Measurements from ENCODE around the gene TEKTIP1. TPM values are rescaled to one million over a fixed set of nuclear protein-coding genes. Genes with fewer than 3 reads are reported as not detected.

The TEKTIP1 gene
- total RNA-seq, 2 donors from 2014 or later = 0.41 to 5.3 TPM

GRCh38 chr19:3503036-3503572 lies 35.9 kb upstream of the TEKTIP1 start:
- H3K27ac ChIP-seq = no peak overlapping the region
- WGBS = 84% methylated on average over 13 of the region's 13 CpGs

GRCh38 chr19:3504735-3505134 lies 34.2 kb upstream of the TEKTIP1 start:
- no peak for DNase-seq (ENCODE audit: low spot score)
- H3K9me3 ChIP-seq = no peaks in the 10 kb centered on the region
- no peaks in the 10 kb centered on the region for H3K4me1 ChIP-seq (replicated peaks)
- no peak overlapping the region for H3K27ac ChIP-seq
- intact Hi-C loops (cut with DNase I) = loop anchor here (10.0 kb wide), 1 partner anchor 70 kb away; the partner anchor contains the start of gene HMG20B
- H3K36me3 ChIP-seq = no peaks in the 10 kb centered on the region
- no peak overlapping the region for H3K4me3 ChIP-seq
- no peaks in the 10 kb centered on the region for H3K27me3 ChIP-seq (replicated peaks; ENCODE audit: insufficient read depth)
- 83% methylated on average over 5 of the region's 5 CpGs for WGBS
- TF ChIP-seq POLR2AphosphoS5 (IDR thresholded peaks at IDR 0.05) (no peak), POLR2A (IDR thresholded peaks at IDR 0.05) (no peak), CTCF (IDR thresholded peaks at IDR 0.05) (no peak)

More at GRCh38 chr19:3503036-3503572, 35.9 kb upstream of the TEKTIP1 start:
- intact Hi-C loops (cut with DNase I) = loop anchor here (10.0 kb wide), 1 partner anchor 72 kb away; the partner anchor contains the start of gene HMG20B
- H3K36me3 ChIP-seq = no peaks in the 10 kb centered on the region
- no peaks in the 10 kb centered on the region for H3K9me3 ChIP-seq
- H3K27me3 ChIP-seq (replicated peaks; ENCODE audit: insufficient read depth) = no peaks in the 10 kb centered on the region
- no peak for DNase-seq (ENCODE audit: low spot score)
- no peak overlapping the region for H3K4me3 ChIP-seq
- TF ChIP-seq CTCF (IDR thresholded peaks at IDR 0.05) = no peak
- TF ChIP-seq POLR2A (IDR thresholded peaks at IDR 0.05) = no peak
- no peak for TF ChIP-seq POLR2AphosphoS5 (IDR thresholded peaks at IDR 0.05)
- H3K4me1 ChIP-seq (replicated peaks) = peaks cover 5% of the 10 kb centered on the region

GRCh38 chr19:3505598-3506383 lies 33.2 kb upstream of the TEKTIP1 start, which contains the start of gene FZR1:
Gene FZR1 (plus strand): TSS chr19:3506311. CDS start chr19:3522990, 16,679 bp downstream.
- WGBS = under 1% methylated on average over 73 of the region's 79 CpGs
- H3K27ac ChIP-seq = peak within 1 kb of the TSS; percentile 74
- H3K27me3 ChIP-seq (replicated peaks; ENCODE audit: insufficient read depth) = no peaks in the 10 kb centered on the region
- H3K36me3 ChIP-seq = no peaks in the 10 kb centered on the region
- peak; percentile 98 for DNase-seq (ENCODE audit: low spot score)
- no peaks in the 10 kb centered on the region for H3K9me3 ChIP-seq
- intact Hi-C loops (cut with DNase I) = loop anchor here (10.0 kb wide), 1 partner anchor 69 kb away; the partner anchor contains the start of gene HMG20B
- TF ChIP-seq CTCF (IDR thresholded peaks at IDR 0.05) = peak in 2 of 4 experiments; percentile 6 to 12
- TF ChIP-seq POLR2A (IDR thresholded peaks at IDR 0.05) = peak; percentile 72
- peak; percentile 99 for TF ChIP-seq POLR2AphosphoS5 (IDR thresholded peaks at IDR 0.05)
- H3K4me1 ChIP-seq (replicated peaks) = no peaks in the 10 kb centered on the region
- peak within 1 kb of the TSS; percentile 76 to 98 for H3K4me3 ChIP-seq

- H3K4me1 ChIP-seq (replicated peaks) = no peaks in the 10 kb centered on the region
- no peaks in the 10 kb centered on the region for H3K27me3 ChIP-seq (replicated peaks; ENCODE audit: insufficient read depth)
- no peaks in the 10 kb centered on the region for H3K9me3 ChIP-seq
- peak overlapping the region; percentile 76 to 98 for H3K4me3 ChIP-seq
- peak overlapping the region; percentile 74 for H3K27ac ChIP-seq
- intact Hi-C loops (cut with DNase I) = loop anchor here (10.0 kb wide), 1 partner anchor 68 kb away; the partner anchor contains the start of gene HMG20B
- WGBS = 1% methylated on average over 45 of the region's 69 CpGs
- TF ChIP-seq POLR2AphosphoS5 (IDR thresholded peaks at IDR 0.05) (no peak), CTCF (IDR thresholded peaks at IDR 0.05) (no peak), POLR2A (IDR thresholded peaks at IDR 0.05) (no peak)
- H3K36me3 ChIP-seq = no peaks in the 10 kb centered on the region
- DNase-seq (ENCODE audit: low spot score) = peak; percentile 28
Measured at GRCh38 chr19:3506384-3507340, 32.3 kb upstream of the TEKTIP1 start.
